CD14-positive monocyte (primary cell): ENCODE measurements around the gene HNRNPF. TPM values are rescaled to one million over a fixed set of nuclear protein-coding genes. Genes with fewer than 3 reads are reported as not detected.

ENCODE experiments used
- DNase-seq, 3 donors: peaks; one replicate each; pipeline ENCODE4 v3.0.0-alpha.2; 2011 to 2022
- H2AFZ ChIP-seq: 2 replicates; pipeline ENCODE4 v1.6.0; 2012; ENCODE audit warnings: mild to moderate bottlenecking, low read depth, low read length, inconsistent platforms; ENCODE audit not compliant: insufficient read depth, poor library complexity, severe bottlenecking
- H3K27ac ChIP-seq, 2 donors: 1 replicate in 1 of 2; 2 replicates in 1 of 2; pipeline ENCODE4 v1.5.1; 2012 to 2013; ENCODE audit warnings: low read length in 2 of 2, control low read depth in 1 of 2, inconsistent platforms in 1 of 2, low read depth in 1 of 2, mild to moderate bottlenecking in 1 of 2
- H3K27me3 ChIP-seq, 2 donors: one replicate each; pipeline versions ENCODE4 v1.6.0 to v1.6.1; 2011 to 2013; ENCODE audit warnings: low read length in 2 of 2; ENCODE audit not compliant: control insufficient read depth in 2 of 2, insufficient read depth in 2 of 2
- H3K36me3 ChIP-seq, 2 donors: replicated peaks in 1 of 2; 1 replicate in 1 of 2; 2 replicates in 1 of 2; pipeline versions ENCODE4 v1.5.1 to v1.6.1; 2012 to 2013; ENCODE audit warnings: low read length in 2 of 2, control low read depth in 1 of 2, inconsistent platforms in 1 of 2, mild to moderate bottlenecking in 1 of 2; ENCODE audit not compliant: insufficient read depth in 2 of 2, control insufficient read depth in 1 of 2
- H3K4me1 ChIP-seq, 2 donors: 1 replicate in 1 of 2; 2 replicates in 1 of 2; pipeline versions ENCODE4 v1.5.1 to v1.6.1; 2012 to 2013; ENCODE audit warnings: low read length in 2 of 2, control low read depth in 1 of 2, inconsistent platforms in 1 of 2, mild to moderate bottlenecking in 1 of 2, moderate library complexity in 1 of 2; ENCODE audit not compliant: insufficient read depth in 2 of 2, control insufficient read depth in 1 of 2
- H3K4me2 ChIP-seq: replicated peaks from 2 replicates; pipeline ENCODE3; 2012; ENCODE audit warnings: low read length, moderate library complexity, mild to moderate bottlenecking; ENCODE audit not compliant: poor library complexity, severe bottlenecking; ENCODE audit errors: extremely low read depth
- H3K4me3 ChIP-seq, 3 experiments: fragments of 200-600 bp in 1 of 3; sonication (generic) in 1 of 3; replicated peaks in 1 of 3; 1 replicate in 2 of 3; 2 replicates in 1 of 3; pipeline ENCODE4 v1.5.1; 2011 to 2013; ENCODE audit warnings: low read length in 3 of 3, mild to moderate bottlenecking in 3 of 3, control low read depth in 2 of 3, low read depth in 2 of 3, inconsistent platforms in 1 of 3, moderate library complexity in 1 of 3
- H3K79me2 ChIP-seq: 2 replicates; pipeline ENCODE4 v1.6.0; 2012; ENCODE audit warnings: mild to moderate bottlenecking, control low read depth, inconsistent platforms, low read length, moderate library complexity; ENCODE audit not compliant: insufficient read depth
- H3K9ac ChIP-seq: 2 replicates; pipeline ENCODE4 v1.6.0; 2017; ENCODE audit warnings: low read length, mild to moderate bottlenecking; ENCODE audit not compliant: insufficient read depth, poor library complexity, severe bottlenecking
- H3K9me3 ChIP-seq, 2 donors: replicated peaks in 1 of 2; 1 replicate in 1 of 2; 2 replicates in 1 of 2; pipeline versions ENCODE4 v1.5.1 to v1.6.1; 2012 to 2013; ENCODE audit warnings: low read length in 2 of 2, control low read depth in 1 of 2; ENCODE audit not compliant: control insufficient read depth in 1 of 2, insufficient read depth in 1 of 2
- H4K20me1 ChIP-seq: 2 replicates; pipeline ENCODE4 v1.6.0; 2012; ENCODE audit warnings: mild to moderate bottlenecking, low read length, control low read depth, moderate library complexity; ENCODE audit not compliant: insufficient read depth
- H3K27ac Mint-ChIP-seq, 7 donors: one replicate each; pipeline ENCODE4 v1.8.0; 2020; ENCODE audit warnings: mild to moderate bottlenecking in 7 of 7, mixed read lengths in 7 of 7, moderate library complexity in 6 of 7, inconsistent platforms in 2 of 7
- H3K27me3 Mint-ChIP-seq, 3 donors: one replicate each; pipeline ENCODE4 v1.8.0; 2021 to 2022; ENCODE audit warnings: low read depth in 3 of 3, mild to moderate bottlenecking in 3 of 3, mixed read lengths in 3 of 3, moderate library complexity in 3 of 3, inconsistent platforms in 1 of 3
- H3K36me3 Mint-ChIP-seq, 2 donors: one replicate each; pipeline ENCODE4 v1.8.0; 2020; ENCODE audit warnings: mixed read lengths in 2 of 2, inconsistent platforms in 1 of 2, mild to moderate bottlenecking in 1 of 2
- H3K4me1 Mint-ChIP-seq: one replicate; pipeline ENCODE4 v1.8.0; 2020; ENCODE audit warnings: mild to moderate bottlenecking, mixed read lengths
- H3K4me3 Mint-ChIP-seq, 2 donors: one replicate each; pipeline ENCODE4 v1.8.0; 2020; ENCODE audit warnings: mild to moderate bottlenecking in 2 of 2, mixed read lengths in 2 of 2, moderate library complexity in 1 of 2
- H3K9me3 Mint-ChIP-seq, 7 donors: one replicate each; pipeline ENCODE4 v1.8.0; 2020 to 2022; ENCODE audit warnings: mixed read lengths in 7 of 7, mild to moderate bottlenecking in 6 of 7, moderate library complexity in 6 of 7, inconsistent platforms in 2 of 7
- CTCF ChIP-seq: fragments of 200-600 bp; IDR thresholded peaks from one replicate; pipeline ENCODE4 v1.8.0; 2022; ENCODE audit warnings: antibody characterized with exemption, mild to moderate bottlenecking
- WGBS: methylation state at CpG from one replicate; pipeline ENCODE4 v1.1.5; 2013; ENCODE audit warnings: missing lambda C conversion rate; ENCODE audit not compliant: insufficient coverage; 5-methylcytosine and 5-hydroxymethylcytosine counted together
- intact Hi-C, 2 donors: fragments of 100-400 bp; cut with micrococcal nuclease; formaldehyde crosslinking; loops; one replicate each; pipeline versions ENCODE4 v1.15.0 to v1.15.1; 2023
- polyA plus RNA-seq, 3 donors: library from polyadenylated mRNA; depleted of rRNA in 1 of 3; unstranded in 2 of 3; stranded (reverse) in 1 of 3; fragments of 300-500 nt in 2 of 3; fragments of >200 nt in 1 of 3; fragmentation: Illumina TruSeq in 2 of 3; gene quantifications; 1 replicate in 2 of 3; 2 replicates in 1 of 3; pipeline ENCODE4 v1.2.3, GENCODE V29; 2012 to 2021

The HNRNPF gene
- polyA plus RNA-seq, 3 donors: 115 to 189 (median 188) TPM

DNA sequence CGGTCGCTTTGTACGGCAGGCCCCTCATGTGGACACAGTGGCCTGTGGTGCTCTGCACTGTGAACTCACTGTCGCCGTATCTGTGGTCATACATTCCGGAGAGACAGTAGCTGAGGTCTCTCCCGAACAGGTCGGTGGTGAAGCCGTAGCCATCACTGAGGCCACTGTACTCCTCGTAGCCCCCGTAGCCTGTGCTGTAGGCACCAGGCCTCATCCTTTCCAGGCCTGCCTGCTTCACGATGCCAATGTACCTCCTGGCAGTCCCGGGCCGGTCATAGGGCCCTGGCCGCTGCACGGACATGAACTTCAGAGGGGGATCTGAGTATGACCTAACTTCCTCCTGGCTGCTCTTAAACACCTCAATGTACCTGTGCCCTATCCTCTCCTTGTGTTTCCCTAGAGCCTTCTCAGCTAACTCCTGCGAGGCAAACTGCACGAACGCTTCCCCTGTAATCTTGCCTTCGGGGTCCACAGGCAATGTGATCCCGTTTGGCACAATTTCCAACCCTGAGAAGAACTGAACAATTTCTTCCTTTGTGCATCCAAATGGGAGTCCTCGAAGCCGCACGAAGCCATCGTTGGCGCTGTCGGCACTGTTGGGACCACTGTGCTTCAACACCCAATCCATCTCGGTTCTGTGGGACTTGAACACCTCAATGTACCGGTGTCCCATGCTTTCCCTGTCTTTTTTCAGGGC, 21.9 kb downstream of the HNRNPF start:
- DNase-seq: no peak
- peaks cover 2% of the 10 kb centered on the region for H3K4me1 Mint-ChIP-seq
- H3K4me3 Mint-ChIP-seq: no peak overlapping the region
- Histone ChIP-seq H3K4me3 (no peak overlapping the region), H3K9ac (no peak overlapping the region), H3K79me2 (peaks cover 54% of the 10 kb centered on the region), H3K4me2 (no peak overlapping the region), H3K27me3 (no peaks in the 10 kb centered on the region), H3K4me1 (no peaks in the 10 kb centered on the region), H3K9me3 (no peaks in the 10 kb centered on the region), H3K36me3 (peaks cover 64 to 75% of the 10 kb centered on the region in 2 donors), H3K27ac (peak overlapping the region in 1 of 2 donors; percentile 30), H4K20me1 (peaks cover 83% of the 10 kb centered on the region), H2AFZ (no peak overlapping the region)
- peaks cover 0 to 2% (median 0%) of the 10 kb centered on the region in 7 donors for H3K9me3 Mint-ChIP-seq
- H3K36me3 Mint-ChIP-seq: peaks cover 65 to 67% of the 10 kb centered on the region in 2 donors
- H3K27ac Mint-ChIP-seq: peak overlapping the region in 4 of 7 donors; percentile 5 to 74 (median 34)
- WGBS: 98% methylated on average over 29 of the region's 29 CpGs
- intact Hi-C loops: no loop called here
- no peaks in the 10 kb centered on the region for H3K27me3 Mint-ChIP-seq
- TF ChIP-seq CTCF: no peak

GRCh38 chr10:43386549-43386948, 22.4 kb downstream of the HNRNPF start:
- intact Hi-C loops: no loop called here
- H3K4me3 Mint-ChIP-seq: no peak overlapping the region
- no peak for TF ChIP-seq CTCF
- H3K27ac Mint-ChIP-seq: peak overlapping the region in 3 of 7 donors; percentile 24 to 72 (median 48)
- Histone ChIP-seq H3K27me3 (no peaks in the 10 kb centered on the region), H3K79me2 (peaks cover 48% of the 10 kb centered on the region), H3K36me3 (peaks cover 58 to 70% of the 10 kb centered on the region in 2 donors), H3K4me3 (no peak overlapping the region), H3K27ac (peak overlapping the region in 1 of 2 donors; percentile 29), H3K4me2 (no peak overlapping the region), H4K20me1 (peaks cover 77% of the 10 kb centered on the region), H3K9ac (no peak overlapping the region), H3K9me3 (no peaks in the 10 kb centered on the region), H3K4me1 (no peaks in the 10 kb centered on the region), H2AFZ (no peak overlapping the region)
- peaks cover 2% of the 10 kb centered on the region for H3K4me1 Mint-ChIP-seq
- H3K27me3 Mint-ChIP-seq: no peaks in the 10 kb centered on the region
- H3K9me3 Mint-ChIP-seq: peaks cover 0 to 2% (median 0%) of the 10 kb centered on the region in 7 donors
- no peak for DNase-seq
- peaks cover 59 to 63% of the 10 kb centered on the region in 2 donors for H3K36me3 Mint-ChIP-seq
- 100% methylated on average over 3 of the region's 4 CpGs for WGBS
